ENCODE measurements around the gene CHST8. TPM values are rescaled to one million over a fixed set of nuclear protein-coding genes. Genes with fewer than 3 reads are reported as not detected.

CHST8 gene
- total and polyA plus RNA-seq, 2 donors from 2014 or later, result 0.28 TPM; not detected in 1

- H3K27me3 ChIP-seq (ENCODE audit: control insufficient read depth, insufficient read depth, low read length), result no peaks in the 10 kb centered on the region
- no peaks in the 10 kb centered on the region for H3K9me3 ChIP-seq (ENCODE audit: control insufficient read depth in 2 of 3, insufficient read depth in 1 of 3, low read length in 3 of 3)
- intact Hi-C loops (cut with DNase I), result no loop called here
- H3K4me3 ChIP-seq (ENCODE audit: low read length in 3 of 3), result no peak overlapping the region
- H3K9ac ChIP-seq (ENCODE audit: low read length in 3 of 3), result no peak overlapping the region
- H3K27ac ChIP-seq (ENCODE audit: low read depth in 2 of 2, low read length in 2 of 2), result no peak overlapping the region
- H3K4me1 ChIP-seq (ENCODE audit: control insufficient read depth in 2 of 3, insufficient read depth in 2 of 3, low read depth in 1 of 3, low read length in 3 of 3), result no peaks in the 10 kb centered on the region
- FAIRE-seq (no peak), DNase-seq (no peak)
- no peaks in the 10 kb centered on the region for H3K36me3 ChIP-seq (ENCODE audit: control insufficient read depth in 2 of 3, insufficient read depth in 3 of 3, low read length in 3 of 3)
- no peak for TF ChIP-seq CTCF (IDR thresholded peaks at IDR 0.05; ENCODE audit: borderline replicate concordance, extremely low read depth, insufficient read depth)
Observed at GRCh38 chr19:33654840-33655508, 33.2 kb downstream of the CHST8 start.

GRCh38 chr19:33659835-33660234 lies 38.1 kb downstream of the CHST8 start:
- no peaks in the 10 kb centered on the region for H3K27me3 ChIP-seq (ENCODE audit: control insufficient read depth, insufficient read depth, low read length)
- FAIRE-seq (no peak), DNase-seq (no peak)
- H3K27ac ChIP-seq (ENCODE audit: low read depth in 2 of 2, low read length in 2 of 2), result no peak overlapping the region
- H3K9ac ChIP-seq (ENCODE audit: low read length in 3 of 3), result no peak overlapping the region
- H3K4me1 ChIP-seq (ENCODE audit: control insufficient read depth in 2 of 3, insufficient read depth in 2 of 3, low read depth in 1 of 3, low read length in 3 of 3), result no peaks in the 10 kb centered on the region
- intact Hi-C loops (cut with DNase I), result no loop called here
- no peaks in the 10 kb centered on the region for H3K36me3 ChIP-seq (ENCODE audit: control insufficient read depth in 2 of 3, insufficient read depth in 3 of 3, low read length in 3 of 3)
- H3K4me3 ChIP-seq (ENCODE audit: low read length in 3 of 3), result no peak overlapping the region
- no peak for TF ChIP-seq CTCF (IDR thresholded peaks at IDR 0.05; ENCODE audit: borderline replicate concordance, extremely low read depth, insufficient read depth)
- H3K9me3 ChIP-seq (ENCODE audit: control insufficient read depth in 2 of 3, insufficient read depth in 1 of 3, low read length in 3 of 3), result no peaks in the 10 kb centered on the region

- no peak for TF ChIP-seq CTCF (IDR thresholded peaks at IDR 0.05; ENCODE audit: borderline replicate concordance, extremely low read depth, insufficient read depth)
Observed at GRCh38 chr19:33660410-33661124, 38.8 kb downstream of the CHST8 start.

More at GRCh38 chr19:33660410-33661124, 38.8 kb downstream of the CHST8 start:
- no peaks in the 10 kb centered on the region for H3K9me3 ChIP-seq (ENCODE audit: control insufficient read depth in 2 of 3, insufficient read depth in 1 of 3, low read length in 3 of 3)
- no peak overlapping the region for H3K27ac ChIP-seq (ENCODE audit: low read depth in 2 of 2, low read length in 2 of 2)
- no peaks in the 10 kb centered on the region for H3K4me1 ChIP-seq (ENCODE audit: control insufficient read depth in 2 of 3, insufficient read depth in 2 of 3, low read depth in 1 of 3, low read length in 3 of 3)
- no peaks in the 10 kb centered on the region for H3K36me3 ChIP-seq (ENCODE audit: control insufficient read depth in 2 of 3, insufficient read depth in 3 of 3, low read length in 3 of 3)
- FAIRE-seq (no peak), DNase-seq (no peak)
- intact Hi-C loops (cut with DNase I), result no loop called here
- H3K4me3 ChIP-seq (ENCODE audit: low read length in 3 of 3), result no peak overlapping the region
- H3K9ac ChIP-seq (ENCODE audit: low read length in 3 of 3), result no peak overlapping the region
- H3K27me3 ChIP-seq (ENCODE audit: control insufficient read depth, insufficient read depth, low read length), result no peaks in the 10 kb centered on the region
